Measurements from ENCODE around the gene DNAJB8.

DNAJB8 gene

DNA sequence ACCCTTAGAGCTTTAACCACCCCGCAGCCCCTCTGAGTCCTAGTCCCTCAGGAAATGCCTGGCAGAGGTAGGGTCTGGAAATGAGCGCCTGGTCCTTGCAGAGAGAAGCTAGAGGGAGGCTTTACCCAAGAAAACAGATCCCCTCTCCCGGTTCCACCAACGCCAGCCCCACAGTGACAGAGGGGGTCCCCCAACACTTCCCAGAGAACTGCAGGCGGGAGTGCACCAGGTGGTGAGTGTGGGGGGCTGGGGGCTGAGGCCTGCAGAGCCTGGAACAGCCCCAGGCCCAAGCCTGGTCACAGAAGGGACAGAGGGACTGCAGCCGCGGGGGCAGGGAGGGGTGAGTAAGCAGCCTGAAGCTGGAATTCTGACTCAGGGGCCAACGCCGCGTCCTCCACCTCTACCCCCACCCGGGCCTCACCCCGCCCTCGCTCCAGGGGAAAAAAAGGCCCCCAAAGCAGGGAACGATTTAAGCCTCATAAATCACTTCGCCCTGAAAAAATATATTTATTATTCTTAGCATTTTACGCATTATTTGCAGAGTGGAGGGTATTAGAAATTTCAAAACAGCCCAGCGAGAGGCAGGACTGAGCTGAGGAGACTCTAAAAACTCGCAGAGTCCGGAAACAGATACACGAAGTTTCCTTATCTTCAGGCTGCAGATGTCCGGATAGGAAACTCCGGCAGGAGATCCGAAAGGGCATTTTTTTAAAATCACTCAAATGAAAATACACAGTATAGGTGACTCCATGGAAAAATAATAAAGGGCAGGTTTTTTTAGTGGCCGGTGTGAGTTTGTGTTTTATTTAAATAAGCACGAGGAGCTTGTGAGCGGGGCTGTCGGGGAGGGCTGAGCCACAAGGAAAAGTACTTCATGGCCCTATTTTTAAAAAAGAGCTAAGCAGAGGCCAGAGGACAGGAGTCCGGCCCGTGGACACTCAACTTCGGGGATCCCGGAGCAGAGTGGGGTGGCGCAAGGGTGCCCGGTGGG lies 16.3 kb upstream of the DNAJB8 start:
- no peak for DNase-seq (ENCODE audit: low spot score)

DNA sequence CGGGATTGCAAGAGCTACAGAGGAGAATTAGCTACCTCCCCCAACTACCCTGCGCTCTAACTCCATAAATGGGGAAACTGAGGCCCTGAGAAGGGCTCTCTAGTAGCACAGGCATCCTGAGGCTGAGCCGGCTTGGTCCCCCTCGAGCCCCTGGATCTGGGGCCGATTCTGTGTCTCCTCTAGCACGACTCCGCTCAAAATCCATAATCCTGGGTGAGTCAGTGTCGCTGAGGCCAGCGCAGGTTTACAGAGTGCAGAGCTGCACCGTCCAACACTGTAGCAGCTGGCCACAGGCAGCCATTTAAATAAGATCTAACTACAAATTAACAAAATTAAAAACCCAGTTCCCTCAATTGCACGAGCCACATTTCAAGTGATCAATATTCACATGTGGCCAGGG lies 15.5 kb upstream of the DNAJB8 start:
- no peak for DNase-seq (ENCODE audit: low spot score)

- no peak for DNase-seq (ENCODE audit: low spot score)
Observed at GRCh38 chr3:128481438-128481942, 14.8 kb upstream of the DNAJB8 start.

DNA sequence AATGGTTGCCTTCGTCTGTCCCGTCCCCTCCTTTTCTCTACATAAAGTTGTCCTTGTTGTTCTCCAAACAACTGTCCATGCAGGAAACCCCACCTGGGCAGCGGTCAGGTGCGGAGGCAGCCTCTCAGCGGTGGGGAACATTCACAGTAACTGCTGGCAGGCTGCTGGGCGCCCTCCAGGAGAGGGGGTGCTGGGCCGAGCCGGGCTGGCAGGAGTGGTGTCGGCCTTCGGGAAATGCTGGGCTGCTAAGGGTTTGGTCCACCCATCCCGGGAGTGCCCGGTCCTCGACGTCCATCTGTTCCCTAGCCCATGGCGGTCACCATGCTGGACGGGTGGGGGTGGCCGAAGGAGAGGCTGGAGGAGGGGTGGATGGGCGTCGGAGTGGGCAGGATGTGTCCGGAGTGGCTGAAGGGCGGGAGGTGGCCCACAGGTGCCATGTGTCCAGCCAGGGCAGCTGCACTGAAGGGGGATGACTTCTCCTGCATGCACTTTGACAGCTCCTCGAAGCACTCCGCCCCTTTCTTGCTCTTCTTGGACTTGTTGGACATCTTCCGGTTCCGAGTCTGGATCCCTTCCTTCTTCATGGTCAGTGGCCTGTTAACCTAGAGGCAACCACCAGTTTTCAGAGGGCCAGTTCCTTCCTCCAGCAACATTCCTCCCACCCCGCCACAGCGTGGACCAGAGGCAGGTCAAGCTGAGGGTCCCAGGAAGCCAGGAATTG lies 14.2 kb upstream of the DNAJB8 start:
- DNase-seq (ENCODE audit: low spot score), result no peak

DNA sequence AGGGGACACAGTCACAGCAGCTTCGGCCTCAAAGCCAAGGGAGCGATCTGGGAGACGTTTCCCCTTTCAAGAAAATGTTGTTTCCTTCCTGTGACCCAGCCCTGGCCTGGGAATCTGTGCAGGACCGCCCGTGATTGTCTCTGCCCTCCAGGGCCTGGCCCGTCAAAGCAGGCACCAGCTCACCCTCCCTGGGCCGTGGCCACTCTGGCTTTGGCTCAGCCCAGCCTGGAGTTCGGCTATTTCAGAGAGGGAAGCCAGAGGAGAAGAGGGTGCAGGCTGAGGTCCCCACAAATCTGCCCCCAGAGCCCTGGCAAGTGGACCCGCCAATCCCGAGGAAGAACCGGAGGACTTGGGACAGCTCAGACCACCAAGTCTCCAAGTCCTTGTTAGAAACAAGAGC lies 13.6 kb upstream of the DNAJB8 start:
- DNase-seq (ENCODE audit: low spot score), result no peak

GRCh38 chr3:128479558-128480086 lies 12.9 kb upstream of the DNAJB8 start:
- no peak for DNase-seq (ENCODE audit: low spot score)

- DNase-seq (ENCODE audit: low spot score), result no peak
Observed at GRCh38 chr3:128478576-128479506, 12.2 kb upstream of the DNAJB8 start.

- DNase-seq (ENCODE audit: low spot score), result no peak
Observed at GRCh38 chr3:128476659-128477058, 10.0 kb upstream of the DNAJB8 start.

DNA sequence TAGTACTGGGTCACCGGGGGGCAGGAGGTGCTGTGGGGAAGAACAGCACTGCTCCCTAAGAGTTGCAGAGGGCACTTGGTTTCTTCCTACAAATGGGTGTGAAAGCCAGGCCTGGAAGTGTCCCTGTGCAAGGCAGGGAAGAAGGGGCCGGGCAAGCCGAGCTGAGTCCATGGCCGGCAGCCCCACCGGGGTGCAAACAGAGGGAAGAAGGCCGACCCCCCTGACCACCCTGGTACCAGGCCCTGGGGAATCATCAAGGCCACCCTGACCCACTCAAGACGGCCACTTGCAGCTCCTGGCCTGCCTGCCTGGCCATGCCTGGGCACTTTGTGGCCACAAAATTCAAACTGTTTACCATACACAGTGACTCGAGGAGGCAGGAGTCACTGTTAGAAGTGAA lies 8.7 kb upstream of the DNAJB8 start:
- no peak for DNase-seq (ENCODE audit: low spot score)

GRCh38 chr3:128473737-128474136 lies 7.0 kb upstream of the DNAJB8 start:
- no peak for DNase-seq (ENCODE audit: low spot score)

DNA sequence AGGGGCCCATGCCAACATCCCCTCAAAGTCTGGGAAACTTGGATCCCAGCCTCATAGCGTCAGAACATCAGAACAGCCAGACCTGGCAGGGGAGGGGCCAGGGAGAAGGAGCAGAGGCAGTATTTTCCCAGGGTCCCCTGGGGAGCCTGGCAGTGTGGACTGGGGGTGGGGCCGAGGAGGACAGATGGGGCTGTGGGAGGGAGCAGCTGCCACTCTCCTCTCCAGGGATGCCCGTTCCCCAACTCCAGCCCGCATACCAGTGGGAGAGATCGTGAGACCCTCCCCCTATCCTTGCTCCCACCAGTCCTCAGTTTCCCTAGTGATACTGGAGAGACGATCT lies 6.5 kb upstream of the DNAJB8 start:
- peak; percentile 62 for DNase-seq (ENCODE audit: low spot score)

DNA sequence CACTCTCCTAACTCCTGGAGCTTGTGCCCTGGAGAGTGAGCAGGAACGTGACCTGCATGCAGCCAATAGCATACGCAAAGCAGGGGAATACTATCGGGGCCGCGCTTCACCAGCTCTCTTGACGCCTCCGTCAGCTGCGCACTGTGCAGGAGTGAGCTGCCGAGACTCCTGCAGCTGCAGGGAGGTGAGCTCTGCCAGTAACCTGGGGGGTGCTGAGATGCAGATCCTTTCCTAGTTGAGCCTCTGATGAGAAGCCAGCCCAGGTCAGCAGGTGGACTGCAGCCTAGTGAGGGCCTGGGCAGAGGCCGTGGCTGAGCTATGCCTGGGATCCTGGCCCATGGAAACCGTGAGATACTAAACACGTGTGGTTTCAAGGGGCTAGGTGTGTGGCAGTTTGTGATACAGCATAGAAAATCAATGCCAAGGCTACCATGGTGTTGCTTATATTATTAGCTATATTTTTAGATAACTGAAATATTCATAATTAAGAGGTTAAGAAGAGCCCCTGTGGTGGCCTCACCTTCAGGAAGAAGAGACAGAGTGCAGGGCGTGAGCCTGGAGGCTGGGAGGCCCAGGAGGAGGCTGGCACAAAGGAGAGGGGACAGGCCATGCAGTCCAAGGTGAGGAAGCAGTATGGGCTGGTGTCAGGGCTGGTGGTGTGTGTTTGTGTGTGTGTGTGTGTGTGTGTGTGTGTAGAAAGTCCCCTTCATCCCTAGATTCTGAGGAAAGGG lies 5.9 kb upstream of the DNAJB8 start:
- DNase-seq (ENCODE audit: low spot score), result no peak

DNA sequence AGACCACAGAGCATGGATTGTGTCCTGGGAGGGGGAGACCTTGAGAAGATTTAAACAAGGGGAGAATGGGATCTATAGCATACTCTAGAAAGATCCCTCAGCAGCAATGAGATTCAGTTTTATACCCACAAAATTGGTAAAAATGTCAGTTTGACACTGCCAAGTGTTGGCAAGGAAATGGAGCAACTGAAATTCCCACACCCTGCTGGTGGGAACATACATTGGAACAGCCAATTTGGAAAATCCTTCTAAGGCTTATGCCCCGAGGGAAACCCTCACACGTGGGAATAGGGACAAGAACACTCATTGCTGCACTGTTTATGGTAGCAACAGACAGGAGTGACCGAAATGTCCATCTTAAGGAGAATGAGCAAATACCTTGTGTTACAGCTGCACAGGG lies 5.0 kb upstream of the DNAJB8 start:
- DNase-seq (ENCODE audit: low spot score), result no peak

DNA sequence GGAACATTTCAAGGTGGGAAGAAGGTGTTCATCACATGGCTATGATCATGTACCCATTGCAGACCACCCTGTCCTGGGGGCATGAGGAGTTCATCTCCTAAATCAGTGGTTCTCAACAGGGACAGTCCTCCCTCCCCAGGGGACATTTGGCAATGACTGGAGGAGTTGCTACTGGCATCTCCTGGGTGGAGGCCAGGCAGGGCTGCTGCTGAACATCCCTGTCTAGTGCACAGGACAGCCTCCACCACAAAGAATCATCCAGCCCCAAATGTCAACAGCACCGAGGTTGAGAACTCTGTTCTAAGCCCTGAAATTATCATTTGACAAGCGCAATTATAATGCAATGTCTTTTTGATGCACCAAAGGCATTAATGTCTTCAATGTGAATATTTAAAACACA lies 4.4 kb upstream of the DNAJB8 start:
- no peak for DNase-seq (ENCODE audit: low spot score)

DNA sequence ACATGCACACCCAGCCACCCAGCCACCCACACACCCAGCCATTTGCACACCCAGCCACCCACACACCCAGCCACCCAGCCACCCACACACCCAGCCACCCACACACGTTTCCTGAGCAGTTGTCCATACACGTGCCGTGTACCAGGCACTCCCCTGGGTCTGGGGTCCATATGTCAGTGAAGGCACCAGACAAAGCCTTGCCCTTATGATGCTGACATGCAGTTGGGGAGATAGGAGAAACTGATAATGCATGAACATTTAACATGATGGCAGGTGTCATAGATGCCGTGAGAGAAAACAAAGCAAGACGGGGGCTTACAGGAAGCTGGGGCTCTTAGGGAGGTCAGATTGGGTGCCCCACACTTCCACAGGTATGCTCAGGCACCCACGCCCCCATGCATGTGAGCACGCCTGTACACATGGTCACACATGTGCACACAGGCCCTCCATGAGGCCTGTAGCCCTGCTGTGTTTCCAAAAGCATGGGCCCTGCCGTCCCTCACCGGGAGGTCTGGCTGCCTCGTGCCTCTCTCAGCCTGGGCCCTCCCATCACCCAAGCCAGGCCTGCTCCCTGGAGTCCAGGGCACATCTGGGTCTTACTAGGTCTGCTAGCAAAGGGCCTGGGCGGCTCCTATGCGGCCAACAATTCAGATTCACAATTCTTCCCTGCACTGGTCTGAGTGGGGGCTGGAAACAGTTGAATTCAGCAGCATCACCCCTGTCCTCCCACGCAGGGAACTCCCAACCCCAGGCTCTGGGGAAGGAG lies 3.6 kb upstream of the DNAJB8 start:
- DNase-seq (ENCODE audit: low spot score), result no peak

DNA sequence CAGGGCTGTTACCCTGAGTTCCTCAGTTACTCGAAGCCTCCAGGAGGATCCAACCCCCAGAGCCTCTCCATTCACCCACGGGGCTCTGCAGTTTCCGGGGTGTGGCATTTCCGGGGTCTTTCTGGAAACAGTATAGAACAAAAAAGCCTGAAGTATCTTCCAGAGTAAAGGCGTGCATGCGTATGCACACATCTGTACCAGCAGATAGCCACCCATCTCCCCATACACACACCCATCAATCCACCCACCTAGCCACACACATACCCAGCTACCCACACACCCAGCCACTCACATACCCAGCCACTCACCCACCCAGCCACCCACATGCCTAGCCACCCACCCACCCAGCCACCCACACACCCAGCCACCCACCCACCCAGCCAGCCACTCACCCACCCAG lies 2.9 kb upstream of the DNAJB8 start:
- no peak for DNase-seq (ENCODE audit: low spot score)

- no peak for DNase-seq (ENCODE audit: low spot score)
Observed at GRCh38 chr3:128468791-128469527, 2.3 kb upstream of the DNAJB8 start.

- DNase-seq (ENCODE audit: low spot score), result no peak
Observed at GRCh38 chr3:128468285-128468790, 1.6 kb upstream of the DNAJB8 start.

GRCh38 chr3:128464702-128465101 lies 2.0 kb downstream of the DNAJB8 start:
- no peak for DNase-seq (ENCODE audit: low spot score)
